HUES6 (cell line): Measurements from ENCODE around the gene DGKQ.
"Not testable (repeated sequence)": the region's sequence is repeated elsewhere in the genome, so short reads cannot be mapped to it uniquely, and the experiment has no call there.

Experiments used
- H3K27ac ChIP-seq: 2 replicates; pipeline ENCODE4 v1.7.0; 2013; ENCODE audit warnings: low read depth, mild to moderate bottlenecking, low read length, inconsistent platforms
- H3K27me3 ChIP-seq: 2 replicates; pipeline ENCODE4 v1.6.1; 2013; ENCODE audit warnings: low read length; ENCODE audit not compliant: control insufficient read depth, insufficient read depth
- H3K36me3 ChIP-seq: 2 replicates; pipeline ENCODE4 v1.6.1; 2013; ENCODE audit warnings: low read length; ENCODE audit not compliant: control insufficient read depth, insufficient read depth
- H3K4me1 ChIP-seq: 2 replicates; pipeline ENCODE4 v1.6.1; 2013; ENCODE audit warnings: low read length; ENCODE audit not compliant: control insufficient read depth, insufficient read depth
- H3K4me3 ChIP-seq: 2 replicates; pipeline ENCODE4 v1.5.1; 2013; ENCODE audit warnings: low read depth, low read length
- H3K9ac ChIP-seq: one replicate; pipeline ENCODE4 v1.6.1; 2013; ENCODE audit warnings: mild to moderate bottlenecking, low read length
- H3K9me3 ChIP-seq: 2 replicates; pipeline ENCODE4 v1.6.1; 2013; ENCODE audit warnings: low read depth, low read length; ENCODE audit not compliant: control insufficient read depth, insufficient read depth

DGKQ gene

GRCh38 chr4:931194-931959 lies 42.0 kb downstream of the DGKQ start:
- peak overlapping the region; percentile 88 for H3K27ac ChIP-seq
- H3K9me3 ChIP-seq = no peaks in the 10 kb centered on the region
- peak overlapping the region; percentile 96 for H3K4me3 ChIP-seq
- H3K4me1 ChIP-seq = peaks cover 12% of the 10 kb centered on the region
- H3K36me3 ChIP-seq = no peaks in the 10 kb centered on the region
- H3K9ac ChIP-seq = peak overlapping the region; percentile 99
- no peaks in the 10 kb centered on the region for H3K27me3 ChIP-seq

DNA sequence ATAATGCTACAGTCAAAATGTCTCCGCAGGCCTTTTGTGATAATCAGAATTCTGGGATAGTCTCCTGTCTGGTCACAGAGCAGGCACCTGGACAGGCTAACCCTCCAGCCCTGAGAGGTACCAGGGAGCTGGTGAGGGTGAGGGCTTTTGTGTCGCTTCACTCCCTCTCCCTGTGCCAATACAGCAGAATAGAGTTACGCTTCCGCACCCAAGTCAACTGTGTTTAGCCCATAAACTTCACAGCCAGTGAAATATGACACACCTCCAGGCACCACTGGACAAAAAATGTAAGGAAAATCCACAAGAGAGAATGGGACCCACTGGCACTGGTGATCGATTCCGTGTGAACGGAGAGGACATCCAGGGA lies 42.6 kb downstream of the DGKQ start:
- H3K27me3 ChIP-seq = no peaks in the 10 kb centered on the region
- H3K4me3 ChIP-seq = peak overlapping the region; percentile 96
- peak overlapping the region; percentile 12 for H3K9ac ChIP-seq
- peaks cover 14% of the 10 kb centered on the region for H3K4me1 ChIP-seq
- H3K9me3 ChIP-seq = no peaks in the 10 kb centered on the region
- H3K36me3 ChIP-seq = no peaks in the 10 kb centered on the region
- H3K27ac ChIP-seq = no peak overlapping the region

- H3K9ac ChIP-seq = no peak overlapping the region
Measured at GRCh38 chr4:930028-930551, 43.3 kb downstream of the DGKQ start.

GRCh38 chr4:929096-929765 lies 44.1 kb downstream of the DGKQ start:
- Histone ChIP-seq H3K36me3 (no peaks in the 10 kb centered on the region), H3K27ac (no peak overlapping the region), H3K9me3 (no peaks in the 10 kb centered on the region), H3K4me3 (no peak overlapping the region), H3K27me3 (no peaks in the 10 kb centered on the region), H3K9ac (no peak overlapping the region), H3K4me1 (peaks cover 22% of the 10 kb centered on the region)

More at GRCh38 chr4:930028-930551, 43.3 kb downstream of the DGKQ start:
- Histone ChIP-seq H3K36me3 (no peaks in the 10 kb centered on the region), H3K9me3 (no peaks in the 10 kb centered on the region), H3K4me3 (peak overlapping the region; percentile 96; the same call in 1 of the 2 replicates), H3K4me1 (peaks cover 20% of the 10 kb centered on the region), H3K27ac (no peak overlapping the region), H3K27me3 (no peaks in the 10 kb centered on the region)

GRCh38 chr4:927566-927965 lies 45.8 kb downstream of the DGKQ start:
- H3K4me1 ChIP-seq = peaks cover 22% of the 10 kb centered on the region
- not testable (repeated sequence) for H3K9ac ChIP-seq, H3K4me3 ChIP-seq, H3K9me3 ChIP-seq, H3K27me3 ChIP-seq, H3K36me3 ChIP-seq, H3K27ac ChIP-seq

DNA sequence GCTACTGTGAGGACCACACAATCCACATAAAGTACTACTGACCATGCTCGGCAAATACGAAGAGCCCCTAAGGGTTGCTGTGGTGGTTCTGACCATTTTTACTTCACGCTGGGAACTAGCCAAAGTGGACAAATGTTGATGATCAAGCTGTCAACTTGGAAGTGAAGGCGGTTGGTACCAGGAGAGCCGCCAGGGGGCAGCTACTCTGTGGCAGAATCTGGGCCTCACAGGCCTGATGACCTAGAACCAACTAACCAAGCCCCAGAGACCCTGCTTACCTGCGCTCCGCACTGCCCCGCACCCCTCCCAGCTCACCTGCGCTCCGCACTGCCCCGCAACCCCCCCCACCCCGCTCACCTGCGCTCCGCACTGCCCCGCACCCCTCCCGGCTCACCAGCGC lies 46.8 kb downstream of the DGKQ start:
- no peak overlapping the region for H3K27ac ChIP-seq
- H3K4me1 ChIP-seq = peaks cover 22% of the 10 kb centered on the region
- H3K9me3 ChIP-seq = no peaks in the 10 kb centered on the region
- no peak overlapping the region for H3K9ac ChIP-seq
- H3K36me3 ChIP-seq = no peaks in the 10 kb centered on the region; the same call in 1 of the 2 replicates
- H3K4me3 ChIP-seq = no peak overlapping the region
- no peaks in the 10 kb centered on the region for H3K27me3 ChIP-seq

GRCh38 chr4:925771-926500 lies 47.4 kb downstream of the DGKQ start:
- no peaks in the 10 kb centered on the region for H3K27me3 ChIP-seq
- H3K4me1 ChIP-seq = peaks cover 18% of the 10 kb centered on the region
- no peak overlapping the region for H3K4me3 ChIP-seq
- no peak overlapping the region for H3K27ac ChIP-seq
- H3K9me3 ChIP-seq = no peaks in the 10 kb centered on the region
- no peaks in the 10 kb centered on the region; the same call in 1 of the 2 replicates for H3K36me3 ChIP-seq
- H3K9ac ChIP-seq = no peak overlapping the region

GRCh38 chr4:925171-925570 lies 48.2 kb downstream of the DGKQ start:
- H3K27me3 ChIP-seq = no peaks in the 10 kb centered on the region
- H3K4me1 ChIP-seq = peaks cover 10% of the 10 kb centered on the region; the same call in 1 of the 2 replicates
- H3K9me3 ChIP-seq = no peaks in the 10 kb centered on the region
- H3K27ac ChIP-seq = no peak overlapping the region
- no peaks in the 10 kb centered on the region; the same call in 1 of the 2 replicates for H3K36me3 ChIP-seq
- no peak overlapping the region for H3K4me3 ChIP-seq
- H3K9ac ChIP-seq = no peak overlapping the region

DNA sequence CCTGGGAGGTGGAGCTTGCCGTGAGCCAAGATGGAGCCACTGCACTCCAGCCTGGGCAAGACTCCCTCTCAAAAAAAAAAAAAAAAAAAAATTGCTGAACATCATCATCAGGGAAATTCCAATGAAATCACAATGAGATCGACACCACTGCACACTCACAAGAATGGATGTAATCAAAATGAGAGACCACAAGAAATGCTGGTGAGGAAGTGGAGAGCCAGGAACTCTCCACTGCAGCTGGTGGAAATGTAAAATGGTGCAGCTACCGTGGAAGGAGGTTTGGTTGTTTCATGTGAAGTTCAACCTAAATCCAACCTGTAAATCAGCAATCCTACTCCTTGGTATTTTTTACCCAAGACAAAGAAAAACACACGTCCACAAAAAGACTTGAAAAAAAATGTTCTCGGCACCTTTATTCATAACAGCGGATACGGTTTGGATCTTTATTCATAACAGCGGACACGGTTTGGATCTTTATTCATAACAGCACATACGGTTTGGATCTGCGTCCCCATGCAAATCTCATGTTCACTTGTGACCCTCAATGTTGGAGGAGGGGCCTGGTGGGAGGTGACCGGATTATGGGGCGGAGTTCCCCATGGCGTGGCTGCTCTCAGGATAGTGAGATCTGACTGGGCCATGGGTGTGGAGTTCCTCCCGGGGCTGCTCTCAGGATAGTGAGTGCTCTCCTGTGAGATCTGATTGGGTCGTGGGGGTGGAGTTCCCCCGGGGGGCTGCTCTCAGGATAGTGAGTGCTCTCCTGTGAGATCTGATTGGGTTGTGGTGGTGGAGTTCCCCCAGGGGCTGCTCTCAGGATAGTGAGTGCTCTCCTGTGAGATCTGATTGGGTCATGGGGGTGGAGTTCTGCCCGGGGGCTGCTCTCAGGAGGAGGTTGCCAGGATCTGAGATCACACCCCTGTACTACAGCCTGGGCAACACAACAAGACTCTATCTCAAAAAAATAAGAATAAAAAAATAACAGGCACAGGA lies 49.0 kb downstream of the DGKQ start:
- Histone ChIP-seq H3K9ac (no peak overlapping the region), H3K27me3 (no peaks in the 10 kb centered on the region), H3K4me1 (peaks cover 10% of the 10 kb centered on the region; the same call in 1 of the 2 replicates), H3K9me3 (no peaks in the 10 kb centered on the region), H3K4me3 (no peak overlapping the region), H3K27ac (no peak overlapping the region), H3K36me3 (no peaks in the 10 kb centered on the region; the same call in 1 of the 2 replicates)

DNA sequence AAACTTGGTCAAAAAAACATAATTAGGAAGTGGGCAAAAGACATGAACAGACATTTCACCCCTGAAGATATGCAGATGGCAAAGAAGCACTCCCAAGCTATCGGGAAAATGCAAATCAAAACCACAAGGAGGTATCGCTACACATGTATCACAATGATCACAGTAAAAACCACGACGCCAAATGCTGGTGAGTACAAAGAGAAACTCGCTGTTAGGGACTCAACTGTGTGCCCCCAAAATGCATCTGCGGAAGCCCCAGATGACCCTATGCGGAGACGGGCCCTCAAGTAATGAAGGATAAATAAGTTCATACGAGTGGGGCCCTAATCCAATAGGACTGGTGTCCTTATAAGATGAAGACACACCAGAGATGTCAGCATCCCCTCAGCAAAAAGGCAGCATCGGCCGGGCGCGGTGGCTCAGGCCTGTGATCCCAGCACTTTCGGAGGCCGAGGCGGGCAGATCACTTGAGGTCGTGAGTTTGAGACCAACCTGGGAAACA lies 51.5 kb downstream of the DGKQ start:
- H3K9ac ChIP-seq = no peak overlapping the region
- no peaks in the 10 kb centered on the region for H3K27me3 ChIP-seq
- H3K4me1 ChIP-seq = peaks cover 10% of the 10 kb centered on the region; the same call in 1 of the 2 replicates
- H3K36me3 ChIP-seq = no peaks in the 10 kb centered on the region; the same call in 1 of the 2 replicates
- no peak overlapping the region for H3K27ac ChIP-seq
- H3K9me3 ChIP-seq = no peaks in the 10 kb centered on the region
- H3K4me3 ChIP-seq = no peak overlapping the region
